Inflammatory macrophage treated with lipopolysaccharide for 1 hour (primary cell): ENCODE data around the gene LRSAM1.

Experiments used
- DNase-seq, 2 donors: peaks; one replicate each; pipeline ENCODE4 v3.0.0-alpha.2; 2020 to 2022

LRSAM1 gene

GRCh38 chr9:127450830-127451607 is at the start of gene LRSAM1, which contains the start of gene RPL12:
LRSAM1 (plus strand) TSS chr9:127451510; CDS start chr9:127454528, 3,018 bp downstream.
RPL12 (minus strand) TSS chr9:127451406; CDS start chr9:127451317, 89 bp downstream.
- peak; percentile 88 to 100 for DNase-seq

GRCh38 chr9:127402401-127403090 is 48.8 kb upstream of the LRSAM1 start:
- DNase-seq, result no peak

GRCh38 chr9:127403507-127404192 is 47.7 kb upstream of the LRSAM1 start:
- DNase-seq, result no peak

GRCh38 chr9:127404631-127405030 is 46.7 kb upstream of the LRSAM1 start:
- DNase-seq, result no peak

GRCh38 chr9:127405344-127406125 is 45.8 kb upstream of the LRSAM1 start:
- DNase-seq, result no peak

GRCh38 chr9:127406799-127407491 is 44.4 kb upstream of the LRSAM1 start:
- DNase-seq, result no peak

GRCh38 chr9:127407492-127407843 is 43.8 kb upstream of the LRSAM1 start:
- no peak for DNase-seq

GRCh38 chr9:127411122-127411521 is 40.2 kb upstream of the LRSAM1 start:
- peak; percentile 56 to 66 for DNase-seq

- no peak for DNase-seq
Observed at GRCh38 chr9:127415141-127415540, 36.2 kb upstream of the LRSAM1 start.

GRCh38 chr9:127415657-127416056 is 35.7 kb upstream of the LRSAM1 start:
- DNase-seq, result no peak

GRCh38 chr9:127417131-127418036 is 33.9 kb upstream of the LRSAM1 start:
- DNase-seq, result no peak

GRCh38 chr9:127418037-127418471 is 33.3 kb upstream of the LRSAM1 start:
- DNase-seq, result peak; percentile 33 to 42

GRCh38 chr9:127419348-127419747 is 32.0 kb upstream of the LRSAM1 start:
- DNase-seq, result peak; percentile 24 to 28

GRCh38 chr9:127421057-127421456 is 30.3 kb upstream of the LRSAM1 start:
- DNase-seq, result no peak

GRCh38 chr9:127422133-127422782 is 29.1 kb upstream of the LRSAM1 start:
- DNase-seq, result no peak

- no peak for DNase-seq
Observed at GRCh38 chr9:127422787-127423186, 28.5 kb upstream of the LRSAM1 start.

- DNase-seq, result peak; percentile 70 to 85
Observed at GRCh38 chr9:127423476-127423933, 27.8 kb upstream of the LRSAM1 start.

GRCh38 chr9:127423934-127424675 is 27.2 kb upstream of the LRSAM1 start, which contains the start of gene ZNF79:
ZNF79 (plus strand) TSS chr9:127424382; CDS start chr9:127424788, 406 bp downstream.
- peak; percentile 83 to 89 for DNase-seq

GRCh38 chr9:127424676-127424999 is 26.7 kb upstream of the LRSAM1 start:
- DNase-seq, result no peak

- no peak for DNase-seq
Observed at GRCh38 chr9:127426756-127427155, 24.6 kb upstream of the LRSAM1 start.
